K562 (cell line): ENCODE measurements around the gene PDE2A. TPM values are rescaled to one million over a fixed set of nuclear protein-coding genes. Genes with fewer than 3 reads are reported as not detected.

Experiments
- ARID2 ChIP-seq: fragments of 450-650 bp; IDR thresholded peaks from 2 replicates; pipeline ENCODE4 v1.6.1; 2017; ENCODE audit warnings: antibody characterized with exemption, mild to moderate bottlenecking
- CCAR2 ChIP-seq: fragments of 200-400 bp; formaldehyde crosslinking; IDR thresholded peaks from 2 replicates; pipeline ENCODE4 v1.6.1; 2017; ENCODE audit warnings: mild to moderate bottlenecking, low read depth, low read length
- EP400 ChIP-seq: fragments of 450-650 bp; IDR thresholded peaks from 2 replicates; pipeline ENCODE4 v1.6.1; 2017; ENCODE audit warnings: antibody characterized with exemption, mild to moderate bottlenecking, moderate library complexity
- ETV6 ChIP-seq, 3 experiments: fragments of 150-350 bp in 1 of 3; sonication (generic) in 1 of 3; formaldehyde crosslinking in 1 of 3; IDR thresholded peaks; 2 replicates each; pipeline versions ENCODE4 v1.6.1 to v1.8.0; 2014 to 2022; ENCODE audit warnings: borderline replicate concordance in 2 of 3, low read depth in 2 of 3, antibody characterized with exemption in 1 of 3, low read length in 1 of 3, mild to moderate bottlenecking in 1 of 3, missing genetic modification reagents in 1 of 3
- FOXA3 ChIP-seq, 2 experiments: fragments of 450-650 bp in 1 of 2; sonication (generic) in 1 of 2; formaldehyde crosslinking; IDR thresholded peaks in 1 of 2; conservative IDR thresholded peaks in 1 of 2; 2 replicates each; pipeline versions ENCODE4 v1.4.0 to v1.8.0; 2020 to 2022; ENCODE audit warnings: mild to moderate bottlenecking in 2 of 2, missing genetic modification reagents in 1 of 2
- KAT2B ChIP-seq: IDR thresholded peaks from one replicate; pipeline ENCODE4 v1.6.1; 2012; ENCODE audit warnings: low read depth, mild to moderate bottlenecking, control low read depth, inconsistent platforms, low read length, moderate library complexity
- KLF16 ChIP-seq: IDR thresholded peaks from 2 replicates; pipeline ENCODE4 v1.6.1; 2016; ENCODE audit warnings: antibody characterized with exemption
- RCOR1 ChIP-seq, 2 experiments: IDR thresholded peaks; 2 replicates each; pipeline ENCODE4 v1.6.1; 2012; ENCODE audit warnings: low read depth in 2 of 2, low read length in 2 of 2, borderline replicate concordance in 1 of 2, improper control_type of control experiment in 1 of 2
- SIN3A ChIP-seq, 2 experiments: fragments of 150-350 bp in 1 of 2; IDR thresholded peaks; 2 replicates each; pipeline ENCODE4 v1.6.1; 2011 to 2016; ENCODE audit warnings: borderline replicate concordance in 2 of 2, low read depth in 2 of 2, low read length in 2 of 2, mild to moderate bottlenecking in 2 of 2, moderate library complexity in 2 of 2; ENCODE audit not compliant: control insufficient read depth in 1 of 2
- ZNF354B ChIP-seq: fragments of 250-450 bp; sonication (Bioruptor Pico); IDR thresholded peaks from 2 replicates; pipeline ENCODE4 v1.4.0; 2020
- polyA plus RNA-seq, 8 experiments: library from polyadenylated mRNA; depleted of rRNA in 4 of 8; stranded (reverse) in 5 of 8; unstranded in 3 of 8; fragments of >200 nt; fragmentation: Nextera tagmentation in 2 of 8; fragmentation: Illumina TruSeq in 1 of 8; extraction: Ambion mirVana in 2 of 8; extraction: Trizol in 1 of 8; gene quantifications; 2 replicates each; pipeline versions ENCODE4 v1.2.1 to v1.2.3, GENCODE V29; 2011 to 2014; ENCODE audit warnings: inconsistent platforms in 1 of 8, missing spikeins in 1 of 8
- total RNA-seq, 7 experiments: library from RNA; depleted of rRNA in 6 of 7; stranded (reverse); fragments of >200 nt in 6 of 7; fragmentation: Illumina TruSeq in 2 of 7; extraction: Trizol in 2 of 7; gene quantifications; 2 replicates each; pipeline versions ENCODE4 v1.2.1 to v1.2.3, GENCODE V29; 2011 to 2021; ENCODE audit warnings: low replicate concordance in 1 of 7
- TF ChIP-seq, protein P1 (sequence below): sonication (generic); formaldehyde crosslinking; IDR thresholded peaks from 2 replicates; pipeline ENCODE4 v1.8.0; 2022; ENCODE audit warnings: mild to moderate bottlenecking, missing genetic modification reagents
- TF ChIP-seq, protein P2 (sequence below): fragments of 250-450 bp; sonication (Bioruptor Pico); IDR thresholded peaks from 2 replicates; pipeline ENCODE4 v1.4.0; 2020; ENCODE audit warnings: mild to moderate bottlenecking, moderate library complexity
- TF ChIP-seq, protein P3 (sequence below), 2 experiments: fragments of 200-800 bp in 1 of 2; sonication (Bioruptor generic) in 1 of 2; sonication (generic) in 1 of 2; formaldehyde crosslinking in 1 of 2; IDR thresholded peaks in 1 of 2; conservative IDR thresholded peaks in 1 of 2; 2 replicates each; pipeline versions ENCODE4 v1.5.0 to v1.6.1; 2016 to 2020; ENCODE audit warnings: missing compliant biosample characterization in 1 of 2, missing genetic modification characterization in 1 of 2, missing genetic modification reagents in 1 of 2
- TF ChIP-seq, protein P4 (sequence below): fragments of 450-650 bp; IDR thresholded peaks from 2 replicates; pipeline ENCODE4 v1.6.1; 2018; ENCODE audit warnings: mild to moderate bottlenecking, low read depth; ENCODE audit not compliant: partially characterized antibody
- TF ChIP-seq, protein P5 (sequence below): fragments of 250-450 bp; sonication (Bioruptor Pico); IDR thresholded peaks from 2 replicates; pipeline ENCODE4 v1.9.0; 2021; ENCODE audit warnings: mild to moderate bottlenecking, inconsistent platforms

PDE2A gene
- total and polyA plus RNA-seq, 9 of the 15 experiments (the other 6 are each of a cell fraction or from before 2014, with no cell fraction given): 0.07 to 15.2 (median 1.6) TPM; not detected in 1

DNA sequence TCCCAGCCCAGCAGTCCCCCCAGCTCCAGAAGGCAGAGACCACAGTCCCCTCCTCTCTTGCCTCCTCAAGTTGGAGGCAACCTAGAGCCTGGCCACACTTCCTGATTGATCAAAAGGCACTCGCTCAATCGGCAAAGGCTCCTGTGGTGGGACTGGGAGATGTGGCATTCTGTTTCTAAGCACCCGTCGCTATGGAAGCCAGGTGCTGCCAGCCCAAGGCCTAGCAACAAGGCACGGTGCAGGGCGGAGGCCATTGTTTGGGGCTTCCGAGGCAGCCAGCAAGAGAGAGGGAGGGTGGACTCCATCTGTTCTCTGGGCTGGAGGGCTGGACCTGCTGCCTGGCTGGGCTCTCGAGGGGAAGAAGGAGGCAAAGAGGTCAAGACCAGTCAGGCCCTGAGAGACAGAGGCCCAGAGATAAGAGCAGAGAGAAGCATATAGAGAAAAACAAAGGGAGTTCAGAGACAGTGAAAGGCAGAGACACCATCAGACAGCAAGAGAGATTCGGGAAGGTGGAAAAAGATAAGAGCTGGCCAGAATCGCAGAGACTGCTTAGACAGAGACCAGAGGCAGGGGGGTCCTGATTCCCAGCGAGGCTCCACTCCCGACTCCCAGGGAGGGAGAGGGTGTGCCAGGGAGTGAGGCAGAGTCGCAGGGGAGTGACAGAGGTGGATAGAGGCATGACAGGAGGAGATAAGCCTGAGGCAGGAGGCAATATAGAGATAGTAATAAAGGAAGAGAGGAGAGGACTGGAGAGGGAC is 21.2 kb downstream of the PDE2A start (continued):
- TF ChIP-seq SIN3A (IDR thresholded peaks at IDR 0.05; ENCODE audit: borderline replicate concordance in 2 of 2, control insufficient read depth in 1 of 2, low read depth in 2 of 2, low read length in 2 of 2) (no peak), EP400 (no peak), ZNF354B (CRISPR knock-in tag) (no peak), RCOR1 (IDR thresholded peaks at IDR 0.05; ENCODE audit: borderline replicate concordance in 1 of 2, low read depth in 2 of 2, low read length in 2 of 2) (no peak), FOXA3 (CRISPR knock-in tag; conservative IDR thresholded peaks at IDR 0.05 in 1 of 2, IDR thresholded peaks at IDR 0.05 in 1 of 2) (no peak), ETV6 (IDR thresholded peaks at IDR 0.05; ENCODE audit: borderline replicate concordance in 1 of 2, low read depth in 2 of 2, low read length in 1 of 2) (no peak), ETV6 (CRISPR knock-in tag; IDR thresholded peaks at IDR 0.05; ENCODE audit: borderline replicate concordance) (no peak), ARID2 (no peak), CCAR2 (no peak), KLF16 (peak; percentile 56; the same call in 1 of the 2 replicates), KAT2B (no peak)
- TF ChIP-seq, protein P1, sequence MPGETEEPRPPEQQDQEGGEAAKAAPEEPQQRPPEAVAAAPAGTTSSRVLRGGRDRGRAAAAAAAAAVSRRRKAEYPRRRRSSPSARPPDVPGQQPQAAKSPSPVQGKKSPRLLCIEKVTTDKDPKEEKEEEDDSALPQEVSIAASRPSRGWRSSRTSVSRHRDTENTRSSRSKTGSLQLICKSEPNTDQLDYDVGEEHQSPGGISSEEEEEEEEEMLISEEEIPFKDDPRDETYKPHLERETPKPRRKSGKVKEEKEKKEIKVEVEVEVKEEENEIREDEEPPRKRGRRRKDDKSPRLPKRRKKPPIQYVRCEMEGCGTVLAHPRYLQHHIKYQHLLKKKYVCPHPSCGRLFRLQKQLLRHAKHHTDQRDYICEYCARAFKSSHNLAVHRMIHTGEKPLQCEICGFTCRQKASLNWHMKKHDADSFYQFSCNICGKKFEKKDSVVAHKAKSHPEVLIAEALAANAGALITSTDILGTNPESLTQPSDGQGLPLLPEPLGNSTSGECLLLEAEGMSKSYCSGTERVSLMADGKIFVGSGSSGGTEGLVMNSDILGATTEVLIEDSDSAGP (CRISPR knock-in tag): no peak
- TF ChIP-seq, protein P2, sequence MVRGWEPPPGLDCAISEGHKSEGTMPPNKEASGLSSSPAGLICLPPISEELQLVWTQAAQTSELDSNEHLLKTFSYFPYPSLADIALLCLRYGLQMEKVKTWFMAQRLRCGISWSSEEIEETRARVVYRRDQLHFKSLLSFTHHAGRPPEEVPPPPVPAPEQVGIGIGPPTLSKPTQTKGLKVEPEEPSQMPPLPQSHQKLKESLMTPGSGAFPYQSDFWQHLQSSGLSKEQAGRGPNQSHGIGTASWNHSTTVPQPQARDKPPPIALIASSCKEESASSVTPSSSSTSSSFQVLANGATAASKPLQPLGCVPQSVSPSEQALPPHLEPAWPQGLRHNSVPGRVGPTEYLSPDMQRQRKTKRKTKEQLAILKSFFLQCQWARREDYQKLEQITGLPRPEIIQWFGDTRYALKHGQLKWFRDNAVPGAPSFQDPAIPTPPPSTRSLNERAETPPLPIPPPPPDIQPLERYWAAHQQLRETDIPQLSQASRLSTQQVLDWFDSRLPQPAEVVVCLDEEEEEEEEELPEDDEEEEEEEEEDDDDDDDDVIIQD (CRISPR knock-in tag): no peak
- TF ChIP-seq, protein P3, sequence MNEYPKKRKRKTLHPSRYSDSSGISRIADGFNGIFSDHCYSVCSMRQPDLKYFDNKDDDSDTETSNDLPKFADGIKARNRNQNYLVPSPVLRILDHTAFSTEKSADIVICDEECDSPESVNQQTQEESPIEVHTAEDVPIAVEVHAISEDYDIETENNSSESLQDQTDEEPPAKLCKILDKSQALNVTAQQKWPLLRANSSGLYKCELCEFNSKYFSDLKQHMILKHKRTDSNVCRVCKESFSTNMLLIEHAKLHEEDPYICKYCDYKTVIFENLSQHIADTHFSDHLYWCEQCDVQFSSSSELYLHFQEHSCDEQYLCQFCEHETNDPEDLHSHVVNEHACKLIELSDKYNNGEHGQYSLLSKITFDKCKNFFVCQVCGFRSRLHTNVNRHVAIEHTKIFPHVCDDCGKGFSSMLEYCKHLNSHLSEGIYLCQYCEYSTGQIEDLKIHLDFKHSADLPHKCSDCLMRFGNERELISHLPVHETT (CRISPR knock-in tag; conservative IDR thresholded peaks at IDR 0.05 in 1 of 2, IDR thresholded peaks at IDR 0.05 in 1 of 2): no peak
- TF ChIP-seq, protein P4, sequence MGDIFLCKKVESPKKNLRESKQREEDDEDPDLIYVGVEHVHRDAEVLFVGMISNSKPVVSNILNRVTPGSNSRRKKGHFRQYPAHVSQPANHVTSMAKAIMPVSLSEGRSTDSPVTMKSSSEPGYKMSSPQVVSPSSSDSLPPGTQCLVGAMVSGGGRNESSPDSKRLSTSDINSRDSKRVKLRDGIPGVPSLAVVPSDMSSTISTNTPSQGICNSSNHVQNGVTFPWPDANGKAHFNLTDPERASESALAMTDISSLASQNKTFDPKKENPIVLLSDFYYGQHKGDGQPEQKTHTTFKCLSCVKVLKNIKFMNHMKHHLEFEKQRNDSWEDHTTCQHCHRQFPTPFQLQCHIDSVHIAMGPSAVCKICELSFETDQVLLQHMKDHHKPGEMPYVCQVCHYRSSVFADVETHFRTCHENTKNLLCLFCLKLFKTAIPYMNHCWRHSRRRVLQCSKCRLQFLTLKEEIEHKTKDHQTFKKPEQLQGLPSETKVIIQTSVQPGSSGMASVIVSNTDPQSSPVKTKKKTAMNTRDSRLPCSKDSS: no peak
- TF ChIP-seq, protein P5, sequence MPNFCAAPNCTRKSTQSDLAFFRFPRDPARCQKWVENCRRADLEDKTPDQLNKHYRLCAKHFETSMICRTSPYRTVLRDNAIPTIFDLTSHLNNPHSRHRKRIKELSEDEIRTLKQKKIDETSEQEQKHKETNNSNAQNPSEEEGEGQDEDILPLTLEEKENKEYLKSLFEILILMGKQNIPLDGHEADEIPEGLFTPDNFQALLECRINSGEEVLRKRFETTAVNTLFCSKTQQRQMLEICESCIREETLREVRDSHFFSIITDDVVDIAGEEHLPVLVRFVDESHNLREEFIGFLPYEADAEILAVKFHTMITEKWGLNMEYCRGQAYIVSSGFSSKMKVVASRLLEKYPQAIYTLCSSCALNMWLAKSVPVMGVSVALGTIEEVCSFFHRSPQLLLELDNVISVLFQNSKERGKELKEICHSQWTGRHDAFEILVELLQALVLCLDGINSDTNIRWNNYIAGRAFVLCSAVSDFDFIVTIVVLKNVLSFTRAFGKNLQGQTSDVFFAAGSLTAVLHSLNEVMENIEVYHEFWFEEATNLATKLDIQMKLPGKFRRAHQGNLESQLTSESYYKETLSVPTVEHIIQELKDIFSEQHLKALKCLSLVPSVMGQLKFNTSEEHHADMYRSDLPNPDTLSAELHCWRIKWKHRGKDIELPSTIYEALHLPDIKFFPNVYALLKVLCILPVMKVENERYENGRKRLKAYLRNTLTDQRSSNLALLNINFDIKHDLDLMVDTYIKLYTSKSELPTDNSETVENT: no peak
